ENCODE measurements around the gene ABCB10. TPM values are rescaled to one million over a fixed set of nuclear protein-coding genes. Genes with fewer than 3 reads are reported as not detected.
A peak's percentile ranks its signal among the peaks of the same experiment; 100 is the strongest.
"Not testable (repeated sequence)": the region's sequence is repeated elsewhere in the genome, so short reads cannot be mapped to it uniquely, and the experiment has no call there.

Gene ABCB10
- total RNA-seq, 2 experiments from 2014 or later: 30.7 to 32.1 TPM

DNA sequence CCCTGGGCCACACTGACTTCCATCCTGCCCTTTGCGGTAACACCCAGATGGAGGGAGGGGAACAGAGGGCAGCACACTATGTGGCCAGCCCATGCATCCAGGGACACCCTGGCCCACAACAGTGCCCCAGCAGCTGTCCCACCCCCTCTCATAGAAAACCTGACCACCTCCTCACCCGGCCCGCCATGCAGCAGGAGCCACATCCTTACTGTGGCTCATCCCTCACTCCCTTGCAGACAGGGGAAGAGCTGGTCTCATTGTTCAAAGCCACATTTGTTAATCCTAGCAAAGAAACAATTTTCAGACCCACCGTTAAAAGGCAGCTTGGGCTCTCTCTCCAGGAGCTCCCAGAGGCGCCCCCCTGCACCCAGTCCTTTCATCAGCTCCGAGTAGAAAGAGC, 27.2 kb downstream of the ABCB10 start:
- H3K27ac Mint-ChIP-seq: no peak overlapping the region
- DNase-seq: no peak

GRCh38 chr1:229529639-229530038, 28.9 kb downstream of the ABCB10 start:
- intact Hi-C loops (cut with micrococcal nuclease): no loop called here
- Mint-ChIP-seq H3K4me1 (ENCODE audit: low read depth) (peaks cover 2% of the 10 kb centered on the region), H3K4me3 (no peak overlapping the region), H3K36me3 (ENCODE audit: low read depth) (peaks cover 27% of the 10 kb centered on the region), H3K27ac (no peak overlapping the region), H3K9me3 (no peaks in the 10 kb centered on the region), H3K27me3 (no peaks in the 10 kb centered on the region)
- ChIA-PET CTCF (interaction anchor here (0.9 to 1.7 kb wide), 2 partner anchors 11 to 29 kb away, joined by 3 to 5 read pairs; partner anchors contain the start of gene ABCB10), POLR2A (interaction anchor here (1.0 kb wide), 1 partner anchor 29 kb away, joined by 3 read pairs; no protein-coding TSS in a partner anchor)
- no peak for ATAC-seq
- TF ChIP-seq, protein P1, sequence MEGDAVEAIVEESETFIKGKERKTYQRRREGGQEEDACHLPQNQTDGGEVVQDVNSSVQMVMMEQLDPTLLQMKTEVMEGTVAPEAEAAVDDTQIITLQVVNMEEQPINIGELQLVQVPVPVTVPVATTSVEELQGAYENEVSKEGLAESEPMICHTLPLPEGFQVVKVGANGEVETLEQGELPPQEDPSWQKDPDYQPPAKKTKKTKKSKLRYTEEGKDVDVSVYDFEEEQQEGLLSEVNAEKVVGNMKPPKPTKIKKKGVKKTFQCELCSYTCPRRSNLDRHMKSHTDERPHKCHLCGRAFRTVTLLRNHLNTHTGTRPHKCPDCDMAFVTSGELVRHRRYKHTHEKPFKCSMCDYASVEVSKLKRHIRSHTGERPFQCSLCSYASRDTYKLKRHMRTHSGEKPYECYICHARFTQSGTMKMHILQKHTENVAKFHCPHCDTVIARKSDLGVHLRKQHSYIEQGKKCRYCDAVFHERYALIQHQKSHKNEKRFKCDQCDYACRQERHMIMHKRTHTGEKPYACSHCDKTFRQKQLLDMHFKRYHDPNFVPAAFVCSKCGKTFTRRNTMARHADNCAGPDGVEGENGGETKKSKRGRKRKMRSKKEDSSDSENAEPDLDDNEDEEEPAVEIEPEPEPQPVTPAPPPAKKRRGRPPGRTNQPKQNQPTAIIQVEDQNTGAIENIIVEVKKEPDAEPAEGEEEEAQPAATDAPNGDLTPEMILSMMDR (IDR thresholded peaks at IDR 0.05): no peak
- DNase-seq: no peak

More for the DNA sequence above, 27.2 kb downstream of the ABCB10 start:
- no peak for ATAC-seq
- H3K27me3 Mint-ChIP-seq: no peaks in the 10 kb centered on the region
- H3K36me3 Mint-ChIP-seq (ENCODE audit: low read depth): peaks cover 31% of the 10 kb centered on the region
- CTCF ChIA-PET: interaction anchor here (1.2 kb wide), 1 partner anchor 20 kb away, joined by 3 read pairs; no protein-coding TSS in a partner anchor
- no peak overlapping the region for H3K4me3 Mint-ChIP-seq
- H3K9me3 Mint-ChIP-seq: no peaks in the 10 kb centered on the region
- H3K4me1 Mint-ChIP-seq (ENCODE audit: low read depth): no peaks in the 10 kb centered on the region
- TF ChIP-seq, protein P1 (IDR thresholded peaks at IDR 0.05): no peak
- intact Hi-C loops (cut with micrococcal nuclease): no loop called here
- POLR2A ChIA-PET: no interaction called here

DNA sequence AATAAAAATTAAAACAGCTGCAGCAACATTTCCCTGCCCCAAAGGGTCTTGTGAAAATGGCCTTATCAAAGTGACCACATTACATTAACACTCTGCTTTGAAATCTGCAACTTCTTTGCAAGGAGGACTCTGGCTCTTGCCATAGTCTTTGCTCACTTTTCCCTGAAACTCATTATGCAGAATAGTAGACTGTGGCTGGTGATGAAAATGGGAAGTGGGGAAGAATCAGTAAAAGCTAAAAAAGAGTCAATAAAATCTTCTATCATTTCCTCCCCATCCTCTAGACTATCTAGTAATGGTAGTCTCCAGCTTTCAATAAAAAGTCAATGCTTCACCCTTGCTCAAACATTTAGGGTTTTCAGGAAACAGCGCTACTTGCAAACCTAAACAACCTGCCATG, 31.8 kb downstream of the ABCB10 start:
- TF ChIP-seq, protein P1 (IDR thresholded peaks at IDR 0.05): no peak
- no peak for DNase-seq
- intact Hi-C loops (cut with micrococcal nuclease): no loop called here
- Mint-ChIP-seq H3K4me3 (no peak overlapping the region), H3K4me1 (ENCODE audit: low read depth) (peaks cover 2% of the 10 kb centered on the region), H3K9me3 (no peaks in the 10 kb centered on the region), H3K27ac (no peak overlapping the region), H3K27me3 (no peaks in the 10 kb centered on the region), H3K36me3 (ENCODE audit: low read depth) (peaks cover 17% of the 10 kb centered on the region)
- POLR2A ChIA-PET: interaction anchor here (1.0 kb wide), 1 partner anchor 18 kb away, joined by 3 read pairs; no protein-coding TSS in a partner anchor
- no peak for ATAC-seq
- CTCF ChIA-PET: interaction anchor here (1.3 to 1.4 kb wide), 2 partner anchors 9 to 12 kb away, joined by 3 to 4 read pairs; no protein-coding TSS in a partner anchor

GRCh38 chr1:229523052-229523451, 35.5 kb downstream of the ABCB10 start:
- H3K27ac Mint-ChIP-seq: no peak overlapping the region
- H3K4me3 Mint-ChIP-seq: no peak overlapping the region
- DNase-seq (no peak), ATAC-seq (no peak)
- H3K4me1 Mint-ChIP-seq (ENCODE audit: low read depth): peaks cover 2% of the 10 kb centered on the region
- no peaks in the 10 kb centered on the region for H3K27me3 Mint-ChIP-seq
- CTCF ChIA-PET: no interaction called here
- H3K36me3 Mint-ChIP-seq (ENCODE audit: low read depth): peaks cover 15% of the 10 kb centered on the region
- TF ChIP-seq, protein P1 (IDR thresholded peaks at IDR 0.05): no peak
- H3K9me3 Mint-ChIP-seq: no peaks in the 10 kb centered on the region
- intact Hi-C loops (cut with micrococcal nuclease): no loop called here
- POLR2A ChIA-PET: interaction anchor here (1.4 kb wide), 1 partner anchor 14 kb away, joined by 4 read pairs; the partner anchor contains the start of gene NUP133

DNA sequence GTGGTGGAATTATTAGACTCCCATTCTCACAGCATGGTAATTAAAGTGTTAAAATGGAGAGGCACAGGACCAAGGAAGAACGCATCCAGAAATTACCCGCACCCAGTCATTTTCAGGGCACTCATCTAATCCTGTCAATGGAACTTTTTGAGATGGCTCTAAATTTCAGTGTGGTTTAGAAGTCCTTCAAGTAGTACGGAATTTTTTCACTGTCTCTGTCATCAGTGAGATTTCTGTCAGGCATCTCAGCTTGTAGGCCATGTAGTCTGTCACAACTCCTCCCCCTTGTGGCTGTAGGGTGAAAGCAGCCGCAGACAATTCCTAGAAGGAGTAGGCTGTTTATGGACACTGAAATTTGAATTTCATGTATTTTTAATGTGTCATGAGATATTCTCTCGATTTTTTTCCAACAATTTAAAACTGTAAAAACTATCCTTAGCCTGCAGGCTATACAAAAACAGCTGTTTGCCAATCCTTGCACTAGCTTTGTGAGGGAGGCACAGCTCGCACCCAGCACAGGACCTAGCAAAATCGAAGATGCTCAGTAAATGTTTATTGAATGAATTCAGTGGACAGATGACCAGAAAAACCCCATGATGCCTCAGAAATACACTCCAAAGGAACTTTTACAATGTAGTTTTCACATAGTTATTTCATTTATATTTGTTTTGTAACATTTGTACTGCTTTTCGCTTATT, 43.8 kb downstream of the ABCB10 start:
- no peak overlapping the region for H3K27ac Mint-ChIP-seq
- peak; percentile 88 for ATAC-seq
- intact Hi-C loops (cut with micrococcal nuclease): loop anchor here (1.0 kb wide), 1 partner anchor 256 kb away; no protein-coding TSS in a partner anchor
- H3K4me1 Mint-ChIP-seq (ENCODE audit: low read depth): peaks cover 8% of the 10 kb centered on the region
- DNase-seq: peak; percentile 66
- H3K27me3 Mint-ChIP-seq: no peaks in the 10 kb centered on the region
- H3K9me3 Mint-ChIP-seq: no peaks in the 10 kb centered on the region
- ChIA-PET CTCF (interaction anchor here (0.7 to 1.8 kb wide), 10 partner anchors 12 to 259 kb away, joined by 3 to 15 read pairs (median 4); partner anchors contain the start of gene ABCB10), POLR2A (no interaction called here)
- no peak overlapping the region for H3K4me3 Mint-ChIP-seq
- H3K36me3 Mint-ChIP-seq (ENCODE audit: low read depth): peaks cover 2% of the 10 kb centered on the region
- TF ChIP-seq, protein P1 (IDR thresholded peaks at IDR 0.05): peak; percentile 90

DNA sequence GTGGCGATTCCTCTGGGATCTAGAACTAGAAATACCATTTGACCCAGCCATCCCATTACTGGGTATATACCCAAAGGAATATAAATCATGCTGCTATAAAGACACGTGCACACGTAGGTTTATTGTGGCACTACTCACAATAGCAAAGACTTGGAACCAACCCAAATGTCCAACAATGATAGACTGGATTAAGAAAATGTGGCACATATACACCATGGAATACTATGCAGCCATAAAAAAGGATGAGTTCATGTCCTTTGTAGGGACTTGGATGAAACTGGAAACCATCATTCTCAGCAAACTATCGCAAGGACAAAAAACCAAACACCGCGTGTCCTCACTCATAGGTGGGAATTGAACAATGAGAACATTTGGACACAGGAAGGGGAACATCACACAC, 46.9 kb downstream of the ABCB10 start:
- H3K4me1 Mint-ChIP-seq (ENCODE audit: low read depth): peaks cover 21% of the 10 kb centered on the region
- DNase-seq; H3K4me3 Mint-ChIP-seq; H3K27me3 Mint-ChIP-seq; H3K36me3 Mint-ChIP-seq (ENCODE audit: low read depth); H3K27ac Mint-ChIP-seq; ATAC-seq; intact Hi-C loops (cut with micrococcal nuclease); H3K9me3 Mint-ChIP-seq; POLR2A ChIA-PET: not testable (repeated sequence)
- CTCF ChIA-PET: interaction anchor here (2.1 kb wide), 1 partner anchor 47 kb away, joined by 6 read pairs; the partner anchor contains the start of gene ABCB10

GRCh38 chr1:229511201-229511600, 47.3 kb downstream of the ABCB10 start:
- CTCF ChIA-PET: interaction anchor here (2.1 kb wide), 1 partner anchor 48 kb away, joined by 6 read pairs; the partner anchor contains the start of gene ABCB10
- H3K9me3 Mint-ChIP-seq; intact Hi-C loops (cut with micrococcal nuclease); POLR2A ChIA-PET; H3K36me3 Mint-ChIP-seq (ENCODE audit: low read depth); H3K4me3 Mint-ChIP-seq; H3K27ac Mint-ChIP-seq; DNase-seq; H3K27me3 Mint-ChIP-seq; ATAC-seq: not testable (repeated sequence)
- H3K4me1 Mint-ChIP-seq (ENCODE audit: low read depth): peaks cover 21% of the 10 kb centered on the region

All from activated CD8-positive, alpha-beta T cell treated with anti-CD3 and anti-CD28 coated beads for 36 hours (primary cell).